ENCODE data around the gene LRRC10B. TPM values are rescaled to one million over a fixed set of nuclear protein-coding genes. Genes with fewer than 3 reads are reported as not detected.

The LRRC10B gene
- total and polyA plus RNA-seq, 2 of the 8 experiments (the other 6 are each of a cell fraction or from before 2014, with no cell fraction given), result 0.47 to 0.71 TPM

DNA sequence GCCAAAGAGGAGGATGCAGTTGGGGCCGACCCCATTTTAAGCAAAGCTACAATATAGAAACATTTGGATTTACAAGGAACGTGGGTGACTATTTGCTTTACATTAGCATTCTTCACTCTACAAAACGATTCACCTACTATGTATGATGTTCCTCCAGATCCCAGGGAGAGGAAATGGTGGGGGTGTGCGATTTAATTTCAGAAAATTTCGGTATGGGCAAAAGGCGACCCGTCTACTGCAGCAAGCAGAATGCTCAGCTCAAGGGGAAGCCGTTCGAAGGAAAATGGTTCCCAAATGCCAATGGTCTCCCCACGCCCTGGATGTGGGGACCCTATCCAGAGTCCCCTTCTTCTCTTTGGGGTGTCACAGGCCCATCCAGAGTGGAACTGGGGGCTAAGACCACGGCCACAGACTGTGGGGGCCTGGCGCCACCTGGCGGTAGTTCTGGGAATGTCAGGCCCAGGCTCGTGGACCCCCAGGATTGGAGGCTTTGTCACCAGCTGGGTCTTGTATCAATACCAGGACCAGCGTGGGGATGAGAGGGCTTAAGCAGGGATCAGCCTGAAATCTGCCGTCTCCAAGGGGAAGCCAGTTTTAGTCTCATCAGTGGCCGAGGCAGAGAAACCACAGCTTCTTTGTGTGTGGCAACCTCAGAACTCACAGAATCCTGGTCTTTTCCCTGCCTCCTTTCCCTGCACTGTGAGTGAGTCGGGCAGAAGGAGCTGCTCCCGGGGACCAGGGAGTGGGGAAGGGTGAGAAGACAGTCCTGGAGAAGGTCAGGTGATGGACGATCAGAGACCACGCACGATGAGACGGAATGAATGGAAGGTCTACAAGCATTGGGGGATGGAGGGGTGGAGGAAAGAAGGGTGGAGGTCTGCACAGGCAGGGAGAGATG lies 8.4 kb downstream of the LRRC10B start:
- Histone ChIP-seq H3K27me3 (replicated peaks in 1 of 4; ENCODE audit: control insufficient read depth in 3 of 4, extremely low read depth in 1 of 4, insufficient read depth in 3 of 4, low read length in 3 of 4) (no peaks in the 10 kb centered on the region; a peak in 2 of 7 replicates), H4K8ac (ENCODE audit: extremely low read depth, insufficient read depth, low read length) (no peak overlapping the region; the same call in 1 of the 2 replicates), H3K56ac (replicated peaks; ENCODE audit: insufficient read length, low read depth, low read length) (no peak overlapping the region), H3K23me2 (ENCODE audit: low read depth, low read length) (no peaks in the 10 kb centered on the region), H4K20me1 (replicated peaks in 1 of 2; ENCODE audit: control insufficient read depth in 1 of 2, insufficient read depth in 2 of 2, low read length in 2 of 2) (peaks cover 0 to 2% of the 10 kb centered on the region in 2 experiments), H2AK5ac (ENCODE audit: low read depth, low read length) (no peak overlapping the region), H3K9ac (replicated peaks in 1 of 4; ENCODE audit: extremely low read depth in 1 of 4, low read depth in 3 of 4, low read length in 3 of 4) (no peak overlapping the region), H2AFZ (ENCODE audit: low read length) (no peak overlapping the region), H3K27ac (ENCODE audit: low read depth, low read length) (no peak overlapping the region), H2BK20ac (ENCODE audit: low read length) (no peak overlapping the region; the same call in 1 of the 2 replicates), H3K18ac (ENCODE audit: extremely low read depth, low read length) (0 out of 2 replicates have a peak overlapping the region, but pooled peaks have one; percentile 39), H3K36me3 (ENCODE audit: control insufficient read depth in 2 of 4, insufficient read depth in 4 of 4, low read length in 3 of 4) (no peaks in the 10 kb centered on the region), H3K4me2 (ENCODE audit: insufficient read depth in 1 of 2, low read depth in 2 of 2, low read length in 2 of 2) (peak overlapping the region in 1 of 2 experiments; percentile 26; a peak in 2 of 4 replicates), H2BK15ac (ENCODE audit: low read length) (peak overlapping the region; percentile 99; the same call in 1 of the 2 replicates), H3K23ac (ENCODE audit: insufficient read length) (no peak overlapping the region), H2BK120ac (replicated peaks; ENCODE audit: low read depth, low read length) (no peak overlapping the region), H2BK12ac (ENCODE audit: low read depth, low read length) (peak overlapping the region; percentile 97; the same call in 1 of the 2 replicates), H2BK5ac (ENCODE audit: low read depth, low read length) (no peak overlapping the region), H3K4me3 (ENCODE audit: extremely low read depth in 1 of 4, insufficient read depth in 2 of 4, low read depth in 3 of 4, low read length in 4 of 4) (peak overlapping the region in 1 of 4 experiments; percentile 39; a peak in 1 of 8 replicates), H3K4ac (replicated peaks; ENCODE audit: insufficient read length, low read depth, low read length) (peak overlapping the region; percentile 27), H3K79me1 (ENCODE audit: low read depth, low read length) (no peaks in the 10 kb centered on the region), H4K91ac (replicated peaks; ENCODE audit: insufficient read length, low read length) (no peak overlapping the region), H3K14ac (ENCODE audit: insufficient read length) (no peak overlapping the region), H3K4me1 (replicated peaks in 1 of 4; ENCODE audit: control insufficient read depth in 3 of 4, insufficient read depth in 4 of 4, low read length in 3 of 4) (peaks cover 0 to 41% (median 27%) of the 10 kb centered on the region in 4 experiments; a peak in 6 of 7 replicates), H4K5ac (ENCODE audit: insufficient read length, low read depth, low read length) (peak overlapping the region; percentile 25), H3K79me2 (ENCODE audit: control insufficient read depth in 1 of 2, insufficient read depth in 2 of 2, low read length in 2 of 2) (no peaks in the 10 kb centered on the region), H3K9me3 (ENCODE audit: insufficient read depth in 2 of 2, low read depth in 1 of 2, low read length in 1 of 2) (no peaks in the 10 kb centered on the region)
- peak; percentile 28 for FAIRE-seq
- 56% methylated on average over 23 of the region's 23 CpGs; no CpG with 5 or more reads in 1 of the 2 experiments for WGBS, 2 experiments (ENCODE audit: extremely low coverage in 1 of 2, insufficient coverage in 1 of 2, insufficient read length in 1 of 2, insufficient replicate concordance in 2 of 2, low coverage in 1 of 2, low lambda C conversion rate in 2 of 2, missing lambda C conversion rate in 1 of 2)
- CTCF ChIA-PET (ENCODE audit: partially characterized antibody), result interaction anchor here (0.6 to 40.4 kb wide), 44 partner anchors 10 to 491 kb away, joined by 3 to 2106 read pairs (median 4); partner anchors contain the start of genes LRRC10B and TMEM138
- POLR2A ChIA-PET (ENCODE audit: partially characterized antibody), result interaction anchor here (0.6 to 2.8 kb wide), 10 partner anchors 14 to 71 kb away, joined by 3 to 12 read pairs (median 4); a partner anchor contains a TSS
- DNase-seq (ENCODE audit: low read depth in 1 of 2, low spot score in 2 of 2), result peak in 1 of 2 experiments; percentile 96
- TF ChIP-seq CREB1 (IDR thresholded peaks at IDR 0.05), result no peak
- no peak for TF ChIP-seq GTF2F1 (IDR thresholded peaks at IDR 0.05; ENCODE audit: borderline replicate concordance, low read depth, low read length)
